ENCODE data around the gene FAM43B.
A peak's percentile ranks its signal among the peaks of the same experiment; 100 is the strongest.

GRCh38 chr1:20551945-20552727 lies at the start of gene FAM43B:
- no peak for TF ChIP-seq EZH2phosphoT487 (IDR thresholded peaks at IDR 0.05; ENCODE audit: insufficient read depth, low read depth)
- peak; percentile 24 for TF ChIP-seq EZH2 (IDR thresholded peaks at IDR 0.05; ENCODE audit: insufficient read depth, poor library complexity, severe bottlenecking)
